NT2/D1 (cell line): ENCODE measurements around the gene LSMEM2.

Source experiments
- YY1 ChIP-seq: IDR thresholded peaks from 2 replicates; pipeline ENCODE4 v1.6.1; 2011; ENCODE audit not compliant: insufficient read length, insufficient read depth
- ZNF274 ChIP-seq: IDR thresholded peaks from 2 replicates; pipeline ENCODE4 v1.6.1; 2011; ENCODE audit warnings: mild to moderate bottlenecking, low read depth, low read length

- TF ChIP-seq YY1 (no peak), ZNF274 (no peak)
Observed at GRCh38 chr3:50235716-50236483, 43.0 kb upstream of the LSMEM2 start, which contains the start of gene GNAI2.
